K562 (cell line): ENCODE data around the gene B4GALNT4. TPM values are rescaled to one million over a fixed set of nuclear protein-coding genes. Genes with fewer than 3 reads are reported as not detected.

Experiments
- polyA plus RNA-seq, 8 experiments: library from polyadenylated mRNA; depleted of rRNA in 4 of 8; stranded (reverse) in 5 of 8; unstranded in 3 of 8; fragments of >200 nt; fragmentation: Nextera tagmentation in 2 of 8; fragmentation: Illumina TruSeq in 1 of 8; extraction: Ambion mirVana in 2 of 8; extraction: Trizol in 1 of 8; gene quantifications; 2 replicates each; pipeline versions ENCODE4 v1.2.1 to v1.2.3, GENCODE V29; 2011 to 2014; ENCODE audit warnings: inconsistent platforms in 1 of 8, missing spikeins in 1 of 8
- total RNA-seq, 7 experiments: library from RNA; depleted of rRNA in 6 of 7; stranded (reverse); fragments of >200 nt in 6 of 7; fragmentation: Illumina TruSeq in 2 of 7; extraction: Trizol in 2 of 7; gene quantifications; 2 replicates each; pipeline versions ENCODE4 v1.2.1 to v1.2.3, GENCODE V29; 2011 to 2021; ENCODE audit warnings: low replicate concordance in 1 of 7

The B4GALNT4 gene
- total and polyA plus RNA-seq, 9 of the 15 experiments (the other 6 are each of a cell fraction or from before 2014, with no cell fraction given) = 0.20 to 37.1 (median 10.8) TPM; not detected in 1

Other genes starting within 250 kb of the B4GALNT4 start
Only the 7 nearest of the 22 such genes appear.
- not detected in 2 replicates for gene IFITM5, start 70.0 kb upstream of the B4GALNT4 start, total RNA-seq (2014; rRNA removed)
- gene IFITM5, start 70.0 kb upstream of the B4GALNT4 start, total RNA-seq (2014; rRNA removed; fragmentation: Illumina TruSeq; extraction: Trizol) = not detected in 2 replicates
- not detected in 2 replicates for gene IFITM5, start 70.0 kb upstream of the B4GALNT4 start, total RNA-seq (2015; rRNA removed; fragmentation: Illumina TruSeq; extraction: Trizol)
- gene IFITM5, start 70.0 kb upstream of the B4GALNT4 start, total RNA-seq (2021) = not detected in 2 replicates
- not detected in 2 replicates for gene IFITM5, start 70.0 kb upstream of the B4GALNT4 start, polyA plus RNA-seq (2011; rRNA removed)
- not detected in 2 replicates for gene IFITM5, start 70.0 kb upstream of the B4GALNT4 start, polyA plus RNA-seq (2014; fragmentation: Illumina TruSeq; extraction: Trizol)
- gene IFITM5, start 70.0 kb upstream of the B4GALNT4 start, polyA plus RNA-seq (2014; fragmentation: Nextera tagmentation; extraction: Ambion mirVana) = not detected
- gene IFITM5, start 70.0 kb upstream of the B4GALNT4 start, polyA plus RNA-seq (2014; rRNA removed) = 0.19 TPM in 1 of 2 replicates, not detected in the other
- 52.8 and 187 TPM in 2 replicates for gene IFITM2, start 61.7 kb upstream of the B4GALNT4 start, total RNA-seq (2014; rRNA removed)
- gene IFITM2, start 61.7 kb upstream of the B4GALNT4 start, total RNA-seq (2014; rRNA removed; fragmentation: Illumina TruSeq; extraction: Trizol) = 137 and 145 TPM in 2 replicates
- gene IFITM2, start 61.7 kb upstream of the B4GALNT4 start, total RNA-seq (2015; rRNA removed; fragmentation: Illumina TruSeq; extraction: Trizol) = 290 and 356 TPM in 2 replicates
- gene IFITM2, start 61.7 kb upstream of the B4GALNT4 start, total RNA-seq (2021) = 693 and 698 TPM in 2 replicates
- 205 and 655 TPM in 2 replicates for gene IFITM2, start 61.7 kb upstream of the B4GALNT4 start, polyA plus RNA-seq (2011; rRNA removed)
- gene IFITM2, start 61.7 kb upstream of the B4GALNT4 start, polyA plus RNA-seq (2014; fragmentation: Illumina TruSeq; extraction: Trizol) = 472 and 547 TPM in 2 replicates
- 1,000 to 10,000 TPM; 3,629 to 4,872 TPM for gene IFITM2, start 61.7 kb upstream of the B4GALNT4 start, polyA plus RNA-seq (2014; fragmentation: Nextera tagmentation; extraction: Ambion mirVana)
- gene IFITM2, start 61.7 kb upstream of the B4GALNT4 start, polyA plus RNA-seq (2014; rRNA removed) = 255 and 328 TPM in 2 replicates
- 793 and 818 TPM in 2 replicates for gene IFITM1, start 55.5 kb upstream of the B4GALNT4 start, total RNA-seq (2014; rRNA removed)
- gene IFITM1, start 55.5 kb upstream of the B4GALNT4 start, total RNA-seq (2014; rRNA removed; fragmentation: Illumina TruSeq; extraction: Trizol) = 572 and 787 TPM in 2 replicates
- 979 and 985 TPM in 2 replicates for gene IFITM1, start 55.5 kb upstream of the B4GALNT4 start, total RNA-seq (2015; rRNA removed; fragmentation: Illumina TruSeq; extraction: Trizol)
- 691 and 717 TPM in 2 replicates for gene IFITM1, start 55.5 kb upstream of the B4GALNT4 start, total RNA-seq (2021)
- 900 and 1,311 TPM in 2 replicates for gene IFITM1, start 55.5 kb upstream of the B4GALNT4 start, polyA plus RNA-seq (2011; rRNA removed)
- gene IFITM1, start 55.5 kb upstream of the B4GALNT4 start, polyA plus RNA-seq (2014; fragmentation: Illumina TruSeq; extraction: Trizol) = 1,966 and 1,984 TPM in 2 replicates
- gene IFITM1, start 55.5 kb upstream of the B4GALNT4 start, polyA plus RNA-seq (2014; fragmentation: Nextera tagmentation; extraction: Ambion mirVana) = 1,000 to 10,000 TPM; 4,252 to 5,579 TPM
- gene IFITM1, start 55.5 kb upstream of the B4GALNT4 start, polyA plus RNA-seq (2014; rRNA removed) = 974 and 999 TPM in 2 replicates
- gene IFITM3, start 48.6 kb upstream of the B4GALNT4 start, total RNA-seq (2014; rRNA removed) = 49.6 and 70.6 TPM in 2 replicates
- 41.0 and 51.5 TPM in 2 replicates for gene IFITM3, start 48.6 kb upstream of the B4GALNT4 start, total RNA-seq (2014; rRNA removed; fragmentation: Illumina TruSeq; extraction: Trizol)
- gene IFITM3, start 48.6 kb upstream of the B4GALNT4 start, total RNA-seq (2015; rRNA removed; fragmentation: Illumina TruSeq; extraction: Trizol) = 155 and 161 TPM in 2 replicates
- 163 and 164 TPM in 2 replicates for gene IFITM3, start 48.6 kb upstream of the B4GALNT4 start, total RNA-seq (2021)
- 22.7 and 77.6 TPM in 2 replicates for gene IFITM3, start 48.6 kb upstream of the B4GALNT4 start, polyA plus RNA-seq (2011; rRNA removed)
- gene IFITM3, start 48.6 kb upstream of the B4GALNT4 start, polyA plus RNA-seq (2014; fragmentation: Illumina TruSeq; extraction: Trizol) = 242 and 297 TPM in 2 replicates
- 100 to 1,000 TPM; 452 to 461 TPM for gene IFITM3, start 48.6 kb upstream of the B4GALNT4 start, polyA plus RNA-seq (2014; fragmentation: Nextera tagmentation; extraction: Ambion mirVana)
- 77.7 and 150 TPM in 2 replicates for gene IFITM3, start 48.6 kb upstream of the B4GALNT4 start, polyA plus RNA-seq (2014; rRNA removed)
- gene PKP3, start 24.7 kb downstream of the B4GALNT4 start, total RNA-seq (2014; rRNA removed) = 99.7 and 122 TPM in 2 replicates
- gene PKP3, start 24.7 kb downstream of the B4GALNT4 start, total RNA-seq (2014; rRNA removed; fragmentation: Illumina TruSeq; extraction: Trizol) = 11.2 and 14.9 TPM in 2 replicates
- gene PKP3, start 24.7 kb downstream of the B4GALNT4 start, total RNA-seq (2015; rRNA removed; fragmentation: Illumina TruSeq; extraction: Trizol) = 30.7 and 36.6 TPM in 2 replicates
- gene PKP3, start 24.7 kb downstream of the B4GALNT4 start, total RNA-seq (2021) = 102 and 110 TPM in 2 replicates
- gene PKP3, start 24.7 kb downstream of the B4GALNT4 start, polyA plus RNA-seq (2011; rRNA removed) = 45.4 and 47.8 TPM in 2 replicates
- gene PKP3, start 24.7 kb downstream of the B4GALNT4 start, polyA plus RNA-seq (2014; fragmentation: Illumina TruSeq; extraction: Trizol) = 26.9 and 39.7 TPM in 2 replicates
- gene PKP3, start 24.7 kb downstream of the B4GALNT4 start, polyA plus RNA-seq (2014; fragmentation: Nextera tagmentation; extraction: Ambion mirVana) = under 1 TPM; 0.11 to 0.45 TPM
- 73.9 and 78.9 TPM in 2 replicates for gene PKP3, start 24.7 kb downstream of the B4GALNT4 start, polyA plus RNA-seq (2014; rRNA removed)
- gene SIGIRR, start 45.5 kb downstream of the B4GALNT4 start, total RNA-seq (2014; rRNA removed) = 109 and 114 TPM in 2 replicates
- 6.0 and 7.2 TPM in 2 replicates for gene SIGIRR, start 45.5 kb downstream of the B4GALNT4 start, total RNA-seq (2014; rRNA removed; fragmentation: Illumina TruSeq; extraction: Trizol)
- gene SIGIRR, start 45.5 kb downstream of the B4GALNT4 start, total RNA-seq (2015; rRNA removed; fragmentation: Illumina TruSeq; extraction: Trizol) = 50.6 and 51.6 TPM in 2 replicates
- gene SIGIRR, start 45.5 kb downstream of the B4GALNT4 start, total RNA-seq (2021) = 83.1 and 93.8 TPM in 2 replicates
- 22.5 and 25.0 TPM in 2 replicates for gene SIGIRR, start 45.5 kb downstream of the B4GALNT4 start, polyA plus RNA-seq (2011; rRNA removed)
- 14.8 and 46.2 TPM in 2 replicates for gene SIGIRR, start 45.5 kb downstream of the B4GALNT4 start, polyA plus RNA-seq (2014; fragmentation: Illumina TruSeq; extraction: Trizol)
- 10 to 100 TPM in 1 of 2 experiments, 1 to 10 TPM in 1; 6.3 to 13.3 TPM for gene SIGIRR, start 45.5 kb downstream of the B4GALNT4 start, polyA plus RNA-seq (2014; fragmentation: Nextera tagmentation; extraction: Ambion mirVana)
- gene SIGIRR, start 45.5 kb downstream of the B4GALNT4 start, polyA plus RNA-seq (2014; rRNA removed) = 92.4 and 133 TPM in 2 replicates
- 4.9 and 5.1 TPM in 2 replicates for gene ANO9, start 72.5 kb downstream of the B4GALNT4 start, total RNA-seq (2014; rRNA removed)
- 1.0 and 1.1 TPM in 2 replicates for gene ANO9, start 72.5 kb downstream of the B4GALNT4 start, total RNA-seq (2014; rRNA removed; fragmentation: Illumina TruSeq; extraction: Trizol)
- 3.8 TPM in 2 replicates for gene ANO9, start 72.5 kb downstream of the B4GALNT4 start, total RNA-seq (2015; rRNA removed; fragmentation: Illumina TruSeq; extraction: Trizol)
- gene ANO9, start 72.5 kb downstream of the B4GALNT4 start, total RNA-seq (2021) = 9.3 and 14.5 TPM in 2 replicates
- 5.4 and 19.1 TPM in 2 replicates for gene ANO9, start 72.5 kb downstream of the B4GALNT4 start, polyA plus RNA-seq (2011; rRNA removed)
- gene ANO9, start 72.5 kb downstream of the B4GALNT4 start, polyA plus RNA-seq (2014; fragmentation: Illumina TruSeq; extraction: Trizol) = 4.5 and 5.5 TPM in 2 replicates
- under 1 TPM; 0.20 to 0.27 TPM for gene ANO9, start 72.5 kb downstream of the B4GALNT4 start, polyA plus RNA-seq (2014; fragmentation: Nextera tagmentation; extraction: Ambion mirVana)
- 10.7 and 10.8 TPM in 2 replicates for gene ANO9, start 72.5 kb downstream of the B4GALNT4 start, polyA plus RNA-seq (2014; rRNA removed)